ENCODE data around the gene SCPEP1. TPM values are rescaled to one million over a fixed set of nuclear protein-coding genes. Genes with fewer than 3 reads are reported as not detected.

SCPEP1 gene
- total RNA-seq, 1 donor from 2014 or later: 176 TPM

DNA sequence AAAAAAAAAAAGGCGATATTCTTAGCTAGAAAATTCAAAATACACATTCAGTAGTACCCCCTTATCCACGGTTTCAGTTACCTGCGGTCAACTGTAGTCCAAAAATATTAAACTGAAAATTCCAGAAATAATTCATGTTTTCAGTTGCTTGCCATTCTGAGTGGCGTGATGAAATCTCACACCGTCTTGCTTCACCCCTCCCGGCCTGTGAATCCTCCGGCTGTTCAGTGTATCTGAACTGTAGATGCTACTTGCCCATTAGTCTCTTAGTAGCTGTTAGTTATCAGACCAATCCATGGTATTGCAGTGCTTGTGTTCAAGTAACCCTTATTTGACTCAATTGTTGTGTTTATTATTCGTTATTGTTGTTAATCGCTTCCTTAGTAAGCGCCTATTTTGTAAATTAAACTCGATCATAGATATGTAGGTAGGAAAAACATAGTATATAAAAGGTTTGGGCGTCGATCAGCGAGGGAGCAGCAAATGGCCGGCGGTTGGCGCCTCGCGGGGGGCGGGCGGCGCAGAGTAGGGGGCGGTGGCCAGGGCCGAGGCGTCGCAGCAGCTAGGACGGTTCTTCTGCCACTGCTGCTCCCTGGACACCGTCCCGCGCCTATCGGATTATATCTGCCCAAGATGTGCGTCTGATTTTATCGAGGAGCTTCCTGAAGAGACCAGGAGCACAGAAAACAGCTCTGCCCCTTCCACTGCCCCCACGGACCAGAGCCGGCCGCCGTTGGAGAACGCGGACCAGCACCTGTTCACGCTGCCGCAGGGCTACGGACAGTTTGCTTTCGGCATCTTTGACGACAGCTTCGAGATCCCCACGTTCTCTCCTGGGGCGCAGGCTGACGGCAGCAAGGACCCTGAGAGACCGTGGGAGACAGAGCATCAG lies 67.3 kb downstream of the SCPEP1 start:
- DNase-seq (peak; percentile 66), ATAC-seq (peak; percentile 3)
- TF ChIP-seq, protein P1, sequence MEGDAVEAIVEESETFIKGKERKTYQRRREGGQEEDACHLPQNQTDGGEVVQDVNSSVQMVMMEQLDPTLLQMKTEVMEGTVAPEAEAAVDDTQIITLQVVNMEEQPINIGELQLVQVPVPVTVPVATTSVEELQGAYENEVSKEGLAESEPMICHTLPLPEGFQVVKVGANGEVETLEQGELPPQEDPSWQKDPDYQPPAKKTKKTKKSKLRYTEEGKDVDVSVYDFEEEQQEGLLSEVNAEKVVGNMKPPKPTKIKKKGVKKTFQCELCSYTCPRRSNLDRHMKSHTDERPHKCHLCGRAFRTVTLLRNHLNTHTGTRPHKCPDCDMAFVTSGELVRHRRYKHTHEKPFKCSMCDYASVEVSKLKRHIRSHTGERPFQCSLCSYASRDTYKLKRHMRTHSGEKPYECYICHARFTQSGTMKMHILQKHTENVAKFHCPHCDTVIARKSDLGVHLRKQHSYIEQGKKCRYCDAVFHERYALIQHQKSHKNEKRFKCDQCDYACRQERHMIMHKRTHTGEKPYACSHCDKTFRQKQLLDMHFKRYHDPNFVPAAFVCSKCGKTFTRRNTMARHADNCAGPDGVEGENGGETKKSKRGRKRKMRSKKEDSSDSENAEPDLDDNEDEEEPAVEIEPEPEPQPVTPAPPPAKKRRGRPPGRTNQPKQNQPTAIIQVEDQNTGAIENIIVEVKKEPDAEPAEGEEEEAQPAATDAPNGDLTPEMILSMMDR (IDR thresholded peaks at IDR 0.05): no peak
- H3K27ac ChIP-seq: no peak overlapping the region
- H3K4me1 ChIP-seq: peaks cover 4% of the 10 kb centered on the region
- intact Hi-C loops (cut with DNase I): loop anchor here (10.0 kb wide), 1 partner anchor 680 kb away; no protein-coding TSS in a partner anchor
- H3K4me3 ChIP-seq: peak overlapping the region; percentile 34
- peaks cover 16% of the 10 kb centered on the region for H3K27me3 ChIP-seq
- no peaks in the 10 kb centered on the region for H3K36me3 ChIP-seq
- no peaks in the 10 kb centered on the region for H3K9me3 ChIP-seq

DNA sequence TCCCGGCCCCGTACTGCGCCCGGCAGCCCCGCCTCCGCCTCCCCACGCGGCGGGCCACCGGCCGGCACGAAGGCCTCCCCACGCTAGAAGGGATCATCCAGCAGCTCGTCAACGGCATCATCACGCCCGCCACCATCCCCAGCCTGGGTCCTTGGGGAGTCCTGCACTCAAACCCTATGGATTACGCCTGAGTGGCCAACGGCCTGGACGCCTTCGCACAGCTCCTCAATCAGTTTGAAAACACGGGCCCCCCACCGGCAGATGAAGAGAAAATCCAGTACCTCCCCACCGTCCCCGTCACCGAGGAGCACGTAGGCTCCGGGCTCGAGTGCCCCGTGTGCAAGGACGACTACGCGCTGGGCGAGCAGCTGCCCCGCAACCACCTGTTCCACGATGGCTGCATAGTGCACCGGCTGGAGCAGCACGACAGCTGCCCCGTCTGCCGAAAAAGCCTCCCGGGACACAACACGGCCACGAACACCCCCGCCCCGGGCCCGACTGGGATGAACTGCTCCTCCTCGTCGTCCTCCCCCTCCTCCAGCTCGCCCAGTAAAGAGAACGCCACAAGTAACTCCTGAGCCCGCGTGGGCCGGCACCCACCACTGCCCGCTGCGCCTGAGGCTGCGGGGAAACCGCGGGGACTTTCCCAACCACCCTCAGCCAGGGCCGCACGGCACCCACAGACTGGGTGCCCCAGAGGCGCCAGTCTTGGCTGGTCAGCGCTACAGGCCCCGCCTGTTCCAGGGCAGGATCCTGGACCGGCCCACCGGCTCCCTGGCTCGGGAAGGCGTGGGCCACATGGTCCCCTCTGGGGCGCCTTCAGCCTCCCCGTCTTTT lies 68.2 kb downstream of the SCPEP1 start:
- Histone ChIP-seq H3K36me3 (no peaks in the 10 kb centered on the region), H3K4me1 (peaks cover 4% of the 10 kb centered on the region), H3K4me3 (peak overlapping the region; percentile 34), H3K27me3 (peaks cover 16% of the 10 kb centered on the region), H3K9me3 (no peaks in the 10 kb centered on the region), H3K27ac (no peak overlapping the region)
- intact Hi-C loops (cut with DNase I): loop anchor here (10.0 kb wide), 1 partner anchor 681 kb away; no protein-coding TSS in a partner anchor
- TF ChIP-seq, protein P1 (IDR thresholded peaks at IDR 0.05): no peak
- peak; percentile 89 for ATAC-seq
- DNase-seq: peak; percentile 83

DNA sequence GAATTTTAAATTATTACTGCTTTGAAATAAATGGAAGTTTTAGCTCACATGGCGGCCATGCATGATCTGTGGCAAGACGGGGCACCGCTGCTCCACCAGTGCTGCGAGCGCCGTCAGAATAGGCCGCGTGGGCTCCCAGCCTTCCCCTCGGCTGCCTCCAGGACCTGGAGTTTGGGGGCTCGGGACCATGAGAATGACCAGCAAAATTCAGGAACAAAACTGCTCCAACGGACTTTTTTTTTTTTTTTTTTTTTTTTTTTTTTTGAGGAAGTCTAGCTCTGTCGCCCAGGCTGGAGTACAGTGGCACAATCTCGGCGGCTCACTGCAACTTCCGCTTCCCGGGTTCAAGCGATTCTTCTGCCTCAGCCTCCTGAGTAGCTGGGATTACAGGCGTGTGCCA lies 68.8 kb downstream of the SCPEP1 start:
- ATAC-seq (peak; percentile 8), DNase-seq (peak; percentile 69)
- Histone ChIP-seq H3K4me1 (peaks cover 4% of the 10 kb centered on the region), H3K4me3 (peak overlapping the region; percentile 34), H3K27ac (no peak overlapping the region), H3K36me3 (no peaks in the 10 kb centered on the region), H3K9me3 (no peaks in the 10 kb centered on the region), H3K27me3 (peaks cover 16% of the 10 kb centered on the region)
- intact Hi-C loops (cut with DNase I): loop anchor here (10.0 kb wide), 1 partner anchor 682 kb away; no protein-coding TSS in a partner anchor
- TF ChIP-seq, protein P1 (IDR thresholded peaks at IDR 0.05): no peak

DNA sequence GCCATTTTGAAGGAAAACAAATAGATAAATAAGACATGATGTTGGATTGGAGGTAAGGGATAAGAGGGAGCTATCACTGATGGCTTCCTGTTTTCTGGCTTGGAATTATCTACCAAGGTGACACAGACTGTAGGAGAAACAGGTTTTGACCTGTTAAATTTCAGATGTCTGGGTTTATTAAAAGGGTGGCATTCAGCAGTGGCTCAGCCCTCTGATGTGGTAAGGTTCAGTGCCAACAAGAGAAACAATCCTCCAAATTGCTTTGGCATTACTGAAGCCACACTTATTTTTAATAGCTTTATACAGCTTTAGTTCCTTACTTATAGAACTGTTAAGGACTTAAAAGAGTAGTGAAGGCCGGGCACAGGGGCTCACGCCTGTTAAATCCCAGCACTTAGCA lies 70.2 kb downstream of the SCPEP1 start:
- Histone ChIP-seq H3K36me3 (no peaks in the 10 kb centered on the region), H3K4me3 (no peak overlapping the region), H3K27me3 (peaks cover 16% of the 10 kb centered on the region), H3K9me3 (no peaks in the 10 kb centered on the region), H3K4me1 (peaks cover 4% of the 10 kb centered on the region), H3K27ac (no peak overlapping the region)
- DNase-seq (no peak), ATAC-seq (no peak)
- TF ChIP-seq, protein P1 (IDR thresholded peaks at IDR 0.05): no peak
- intact Hi-C loops (cut with DNase I): loop anchor here (10.0 kb wide), 1 partner anchor 683 kb away; no protein-coding TSS in a partner anchor

GRCh38 chr17:57050306-57050705 lies 72.4 kb downstream of the SCPEP1 start:
- Histone ChIP-seq H3K4me1 (peaks cover 12% of the 10 kb centered on the region), H3K27ac (no peak overlapping the region), H3K4me3 (no peak overlapping the region), H3K27me3 (peaks cover 11% of the 10 kb centered on the region), H3K9me3 (no peaks in the 10 kb centered on the region), H3K36me3 (no peaks in the 10 kb centered on the region)
- no peak for ATAC-seq
- intact Hi-C loops (cut with DNase I): no loop called here
- DNase-seq: no peak
- TF ChIP-seq, protein P1 (IDR thresholded peaks at IDR 0.05): no peak
